ENCODE measurements around the gene C17orf67.

C17orf67 gene

DNA sequence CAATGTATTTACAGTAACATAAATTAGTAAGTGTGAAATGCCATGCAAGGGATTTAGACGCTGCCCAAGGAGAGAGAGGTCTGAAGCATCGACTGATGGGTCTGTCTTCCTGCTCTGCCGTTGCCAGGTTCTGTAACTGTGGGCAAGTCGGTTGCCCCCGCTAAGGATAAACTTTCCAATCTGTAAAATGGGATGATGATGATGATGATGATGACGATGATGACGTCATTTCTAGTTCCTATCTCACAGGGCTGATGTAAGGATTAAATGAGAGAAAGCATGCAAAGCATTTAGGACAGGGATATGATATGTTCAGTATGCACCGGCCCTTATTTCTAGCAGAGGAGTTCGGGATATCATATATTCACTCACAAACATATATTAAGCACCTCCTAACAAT is 54.8 kb downstream of the C17orf67 start:
- CTCF ChIA-PET: interaction anchor here (0.6 to 2.2 kb wide), 3 partner anchors 63 to 881 kb away, joined by 4 to 19 read pairs (median 13); no protein-coding TSS in a partner anchor
- no peak overlapping the region for H3K27ac ChIP-seq
- TF ChIP-seq, protein P1, sequence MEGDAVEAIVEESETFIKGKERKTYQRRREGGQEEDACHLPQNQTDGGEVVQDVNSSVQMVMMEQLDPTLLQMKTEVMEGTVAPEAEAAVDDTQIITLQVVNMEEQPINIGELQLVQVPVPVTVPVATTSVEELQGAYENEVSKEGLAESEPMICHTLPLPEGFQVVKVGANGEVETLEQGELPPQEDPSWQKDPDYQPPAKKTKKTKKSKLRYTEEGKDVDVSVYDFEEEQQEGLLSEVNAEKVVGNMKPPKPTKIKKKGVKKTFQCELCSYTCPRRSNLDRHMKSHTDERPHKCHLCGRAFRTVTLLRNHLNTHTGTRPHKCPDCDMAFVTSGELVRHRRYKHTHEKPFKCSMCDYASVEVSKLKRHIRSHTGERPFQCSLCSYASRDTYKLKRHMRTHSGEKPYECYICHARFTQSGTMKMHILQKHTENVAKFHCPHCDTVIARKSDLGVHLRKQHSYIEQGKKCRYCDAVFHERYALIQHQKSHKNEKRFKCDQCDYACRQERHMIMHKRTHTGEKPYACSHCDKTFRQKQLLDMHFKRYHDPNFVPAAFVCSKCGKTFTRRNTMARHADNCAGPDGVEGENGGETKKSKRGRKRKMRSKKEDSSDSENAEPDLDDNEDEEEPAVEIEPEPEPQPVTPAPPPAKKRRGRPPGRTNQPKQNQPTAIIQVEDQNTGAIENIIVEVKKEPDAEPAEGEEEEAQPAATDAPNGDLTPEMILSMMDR (conservative IDR thresholded peaks at IDR 0.05; ENCODE audit: low read depth): no peak
- POLR2A ChIA-PET (ENCODE audit: low non-redundant PET): no interaction called here
- DNase-seq (ENCODE audit: low spot score): no peak

DNA sequence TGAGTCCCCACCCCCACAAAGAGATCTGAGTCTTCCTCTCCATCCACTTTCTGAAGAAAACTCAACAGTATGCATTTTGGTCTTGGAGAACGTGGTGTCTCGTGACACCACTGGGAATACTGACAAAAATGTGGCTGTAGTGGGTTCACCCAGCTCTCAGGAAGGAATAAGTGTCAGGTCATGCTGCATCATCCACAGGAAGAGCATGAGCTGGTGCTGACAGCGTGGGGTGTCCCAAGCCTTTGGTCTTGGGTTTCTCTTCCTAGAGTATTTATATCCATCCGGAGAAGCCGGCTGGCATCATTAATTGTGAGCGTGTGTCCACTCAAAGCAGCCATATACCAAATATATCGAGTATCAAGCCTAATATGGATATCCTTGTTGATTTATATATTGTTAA is 55.9 kb downstream of the C17orf67 start:
- CTCF ChIA-PET: interaction anchor here (1.0 kb wide), 1 partner anchor 185 kb away, joined by 4 read pairs; the partner anchor contains the start of gene NOG
- POLR2A ChIA-PET (ENCODE audit: low non-redundant PET): no interaction called here
- DNase-seq (ENCODE audit: low spot score): no peak
- H3K27ac ChIP-seq: no peak overlapping the region
- TF ChIP-seq, protein P1 (conservative IDR thresholded peaks at IDR 0.05; ENCODE audit: low read depth): no peak

DNA sequence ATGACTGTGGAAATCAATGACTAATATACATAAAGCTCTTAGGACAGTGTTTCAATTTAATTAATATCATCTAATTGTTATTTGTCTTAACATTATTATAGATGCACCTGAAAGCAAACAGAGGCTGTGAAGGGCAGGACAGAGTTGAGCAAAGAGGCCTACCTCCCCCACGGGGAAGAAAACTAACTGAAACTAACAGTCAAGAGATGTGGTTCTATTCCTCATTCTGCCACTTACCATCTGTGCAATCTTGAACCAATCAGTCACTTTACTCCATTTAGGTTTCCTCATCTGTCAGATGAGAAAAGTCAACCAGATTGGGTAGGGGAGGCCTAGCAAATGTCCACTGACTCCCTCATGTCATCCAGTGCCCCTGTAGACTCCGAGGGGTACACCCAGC is 59.1 kb downstream of the C17orf67 start:
- no peak for DNase-seq (ENCODE audit: low spot score)
- no peak overlapping the region for H3K27ac ChIP-seq
- POLR2A ChIA-PET (ENCODE audit: low non-redundant PET): no interaction called here
- CTCF ChIA-PET: interaction anchor here (0.6 kb wide), 1 partner anchor 730 kb away, joined by 3 read pairs; no protein-coding TSS in a partner anchor
- TF ChIP-seq, protein P1 (conservative IDR thresholded peaks at IDR 0.05; ENCODE audit: low read depth): no peak

DNA sequence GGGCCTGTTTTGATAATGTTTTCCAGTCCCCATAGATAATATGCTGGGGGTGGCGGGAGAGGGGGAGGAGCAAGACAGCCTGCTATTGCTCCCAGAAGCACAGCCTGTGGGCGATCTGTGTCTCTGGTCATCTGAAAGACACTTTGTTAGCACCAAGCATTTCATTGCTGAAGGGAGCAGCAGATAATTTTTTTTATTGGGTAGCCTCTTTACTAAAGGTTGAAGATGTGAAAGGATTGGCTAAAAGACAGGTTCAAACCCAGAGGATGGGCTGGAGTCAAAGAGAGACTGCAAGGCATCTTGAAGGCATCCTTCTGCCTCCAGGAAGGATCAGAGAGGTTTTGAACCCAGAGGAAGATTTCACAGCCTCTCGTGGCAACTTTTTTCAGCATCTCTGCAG is 60.6 kb downstream of the C17orf67 start:
- TF ChIP-seq, protein P1 (conservative IDR thresholded peaks at IDR 0.05; ENCODE audit: low read depth): no peak

DNA sequence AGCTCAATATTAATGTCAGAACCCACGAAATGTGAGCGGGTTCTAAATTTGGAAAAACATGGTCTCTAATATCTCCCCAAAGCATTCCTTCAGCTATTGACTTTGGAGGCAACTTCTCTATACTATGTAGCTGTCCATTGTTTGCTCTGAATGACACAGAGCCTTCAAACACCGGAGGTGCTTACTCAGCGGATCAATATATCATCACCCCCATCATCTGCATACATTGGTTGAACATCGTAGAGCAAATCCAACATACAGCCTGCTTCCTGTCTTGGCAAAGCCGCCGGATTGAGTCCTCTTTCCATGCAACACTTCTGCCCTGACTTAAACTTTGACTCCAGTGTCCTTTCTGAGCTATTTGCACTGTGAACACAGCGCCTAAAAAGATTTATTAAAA is 61.3 kb downstream of the C17orf67 start:
- TF ChIP-seq, protein P1 (conservative IDR thresholded peaks at IDR 0.05; ENCODE audit: low read depth): no peak
- no peak overlapping the region for H3K27ac ChIP-seq
- CTCF ChIA-PET: no interaction called here

More for the DNA sequence above, 60.6 kb downstream of the C17orf67 start:
- CTCF ChIA-PET: interaction anchor here (1.0 kb wide), 1 partner anchor 181 kb away, joined by 4 read pairs; no protein-coding TSS in a partner anchor
- H3K27ac ChIP-seq: no peak overlapping the region
- POLR2A ChIA-PET (ENCODE audit: low non-redundant PET): no interaction called here
- no peak for DNase-seq (ENCODE audit: low spot score)

DNA sequence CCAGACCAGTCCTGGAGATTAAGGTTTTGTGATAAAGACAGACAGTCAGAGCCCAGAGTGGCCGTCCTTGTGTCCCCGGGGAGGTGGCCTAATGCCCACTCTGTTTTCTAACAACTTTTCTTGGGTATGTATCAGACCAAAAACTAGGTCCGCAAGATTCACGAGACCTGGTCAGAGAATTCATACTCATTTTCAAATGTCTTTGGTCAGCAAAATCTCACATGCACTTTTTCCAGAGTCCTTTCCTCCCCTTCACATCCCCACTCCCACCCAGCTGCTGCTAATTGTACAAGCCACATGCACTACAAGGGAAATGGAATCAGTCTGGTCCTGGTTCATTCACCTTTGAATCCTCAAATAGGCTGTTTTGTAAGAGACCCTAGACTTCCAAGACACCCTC is 61.7 kb downstream of the C17orf67 start:
- no peak for DNase-seq (ENCODE audit: low spot score)
- TF ChIP-seq, protein P1 (conservative IDR thresholded peaks at IDR 0.05; ENCODE audit: low read depth): no peak
- H3K27ac ChIP-seq: no peak overlapping the region
- ChIA-PET POLR2A (ENCODE audit: low non-redundant PET) (no interaction called here), CTCF (interaction anchor here (2.6 kb wide), 1 partner anchor 8 kb away, joined by 15 read pairs; no protein-coding TSS in a partner anchor)

More for the DNA sequence above, 61.3 kb downstream of the C17orf67 start:
- no peak for DNase-seq (ENCODE audit: low spot score)
- POLR2A ChIA-PET (ENCODE audit: low non-redundant PET): no interaction called here
